Keratinocyte (primary cell): ENCODE measurements around the gene BEND3. TPM values are rescaled to one million over a fixed set of nuclear protein-coding genes. Genes with fewer than 3 reads are reported as not detected.
A peak's percentile ranks its signal among the peaks of the same experiment; 100 is the strongest.

Experiments
- DNase-seq: peaks from one replicate; pipeline ENCODE4 v3.0.0-alpha.2; 2011; ENCODE audit warnings: low read depth, missing footprints, low spot score
- FAIRE-seq: peaks from 2 replicates; lab custom pipeline; 2011; peaks lifted over from hg19 to GRCh38; lab: Jason Lieb, UNC
- H2AFZ ChIP-seq: 2 replicates; pipeline ENCODE4 v1.6.0; 2012; ENCODE audit warnings: low read length, control low read depth, inconsistent platforms; ENCODE audit not compliant: control insufficient read depth
- H3K27ac ChIP-seq: 2 replicates; pipeline ENCODE4 v1.5.1; 2011; ENCODE audit warnings: low read length; ENCODE audit not compliant: control insufficient read depth, insufficient read depth
- H3K27me3 ChIP-seq: 3 replicates; pipeline ENCODE4 v1.6.0; 2011; ENCODE audit warnings: low read length; ENCODE audit not compliant: control insufficient read depth, insufficient read depth; ENCODE audit errors: extremely low read depth
- H3K36me3 ChIP-seq, 2 experiments: 2 replicates in 1 of 2; 3 replicates in 1 of 2; pipeline ENCODE4 v1.5.1; 2011; ENCODE audit warnings: low read length in 2 of 2, mild to moderate bottlenecking in 1 of 2; ENCODE audit not compliant: control insufficient read depth in 2 of 2, insufficient read depth in 2 of 2; ENCODE audit errors: extremely low read depth in 1 of 2
- H3K4me1 ChIP-seq: 3 replicates; pipeline ENCODE4 v1.5.1; 2011; ENCODE audit warnings: low read length; ENCODE audit not compliant: control insufficient read depth, insufficient read depth; ENCODE audit errors: extremely low read depth
- H3K4me2 ChIP-seq: 3 replicates; pipeline ENCODE4 v1.6.0; 2011; ENCODE audit warnings: low read depth, low read length; ENCODE audit not compliant: control insufficient read depth, insufficient read depth; ENCODE audit errors: extremely low read depth
- H3K4me3 ChIP-seq, 3 experiments: fragments of 200-600 bp in 1 of 3; sonication (generic) in 1 of 3; 2 replicates in 2 of 3; 3 replicates in 1 of 3; pipeline ENCODE4 v1.5.1; 2011 to 2016; ENCODE audit warnings: low read length in 3 of 3, mild to moderate bottlenecking in 3 of 3, control low read depth in 2 of 3, inconsistent platforms in 1 of 3, low read depth in 1 of 3, mixed read lengths in 1 of 3, mixed run types in 1 of 3, moderate library complexity in 1 of 3; ENCODE audit not compliant: control insufficient read depth in 2 of 3, insufficient read depth in 2 of 3; ENCODE audit errors: extremely low read depth in 1 of 3
- H3K79me2 ChIP-seq: 2 replicates; pipeline ENCODE4 v1.6.0; 2012; ENCODE audit warnings: low read length; ENCODE audit not compliant: control insufficient read depth, insufficient read depth
- H3K9ac ChIP-seq: 3 replicates; pipeline ENCODE4 v1.6.0; 2011; ENCODE audit warnings: low read length; ENCODE audit not compliant: control insufficient read depth, insufficient read depth; ENCODE audit errors: extremely low read depth
- H3K9me1 ChIP-seq: 3 replicates; pipeline ENCODE4 v1.6.0; 2011; ENCODE audit warnings: low read length; ENCODE audit not compliant: control insufficient read depth, insufficient read depth; ENCODE audit errors: extremely low read depth
- H3K9me3 ChIP-seq: 2 replicates; pipeline ENCODE4 v1.5.1; 2012; ENCODE audit warnings: low read depth, low read length; ENCODE audit not compliant: control insufficient read depth
- H4K20me1 ChIP-seq: 3 replicates; pipeline ENCODE4 v1.6.0; 2011; ENCODE audit warnings: low read length; ENCODE audit not compliant: control insufficient read depth, insufficient read depth; ENCODE audit errors: extremely low read depth
- CTCF ChIP-seq, 3 experiments: IDR thresholded peaks in 1 of 3; conservative IDR thresholded peaks in 1 of 3; optimal IDR thresholded peaks in 1 of 3; 2 replicates in 2 of 3; 3 replicates in 1 of 3; pipeline versions ENCODE3 to v1.5.1; 2011; ENCODE audit warnings: low read length in 3 of 3, mild to moderate bottlenecking in 3 of 3, moderate library complexity in 2 of 3, control low read depth in 1 of 3, inconsistent platforms in 1 of 3; ENCODE audit not compliant: insufficient read depth in 2 of 3; ENCODE audit errors: extremely low read depth in 1 of 3
- EZH2 ChIP-seq: IDR thresholded peaks from one replicate; pipeline ENCODE4 v1.6.1; 2012; ENCODE audit warnings: inconsistent platforms, mild to moderate bottlenecking, low read length, moderate library complexity
- dilution Hi-C: fragments of 300-500 bp; cut with MboI; formaldehyde crosslinking; loops from one replicate; pipeline ENCODE4 v1.7.0; 2020; ENCODE audit warnings: low sequenced_read_pairs; ENCODE audit not compliant: extremely low pct_ligation_motif_present
- polyA plus RNA-seq, 5 experiments: library from polyadenylated mRNA; depleted of rRNA in 3 of 5; stranded (reverse) in 3 of 5; stranded (forward) in 1 of 5; unstranded in 1 of 5; fragments of >200 nt; gene quantifications; 1 replicate in 1 of 5; 2 replicates in 3 of 5; 3 replicates in 1 of 5; pipeline versions ENCODE4 v1.2.1 to v1.2.3, GENCODE V29; 2011 to 2012; ENCODE audit warnings: missing spikeins in 2 of 5, low read depth in 1 of 5, low replicate concordance in 1 of 5

The BEND3 gene
- polyA plus RNA-seq, 1 donor (not counting 4 experiments of a cell fraction or from before 2014, with no cell fraction given): 2.1 TPM

GRCh38 chr6:107075951-107076381 lies 39.3 kb downstream of the BEND3 start:
- H3K4me3 ChIP-seq: no peak overlapping the region
- no peaks in the 10 kb centered on the region for H3K4me1 ChIP-seq
- no peaks in the 10 kb centered on the region for H3K9me1 ChIP-seq
- H2AFZ ChIP-seq: peak overlapping the region; percentile 44
- no peak for TF ChIP-seq EZH2
- TF ChIP-seq CTCF (optimal IDR thresholded peaks at IDR 0.05 in 1 of 3, IDR thresholded peaks at IDR 0.05 in 1 of 3, conservative IDR thresholded peaks at IDR 0.05 in 1 of 3; ENCODE audit: extremely low read depth in 1 of 3, insufficient read depth in 2 of 3, low read length in 3 of 3): peak in 1 of 3 experiments; percentile 19
- H3K27me3 ChIP-seq: no peaks in the 10 kb centered on the region
- peak overlapping the region; percentile 45 for H3K4me2 ChIP-seq
- dilution Hi-C loops: no loop called here
- no peaks in the 10 kb centered on the region for H3K79me2 ChIP-seq
- no peak overlapping the region for H3K27ac ChIP-seq
- no peaks in the 10 kb centered on the region for H3K9me3 ChIP-seq
- H4K20me1 ChIP-seq: no peaks in the 10 kb centered on the region
- DNase-seq (no peak), FAIRE-seq (no peak)
- no peak overlapping the region for H3K9ac ChIP-seq
- peaks cover 0 to 1% of the 10 kb centered on the region in 2 experiments for H3K36me3 ChIP-seq

- H3K4me1 ChIP-seq: no peaks in the 10 kb centered on the region
- FAIRE-seq (no peak), DNase-seq (no peak)
- no peak overlapping the region for H3K9ac ChIP-seq
- H3K27me3 ChIP-seq: no peaks in the 10 kb centered on the region
- H3K9me3 ChIP-seq: no peaks in the 10 kb centered on the region
- no peaks in the 10 kb centered on the region for H3K9me1 ChIP-seq
- no peak overlapping the region for H3K27ac ChIP-seq
- H3K79me2 ChIP-seq: no peaks in the 10 kb centered on the region
- H4K20me1 ChIP-seq: no peaks in the 10 kb centered on the region
- dilution Hi-C loops: no loop called here
- no peak overlapping the region for H3K4me2 ChIP-seq
- H2AFZ ChIP-seq: no peak overlapping the region
- TF ChIP-seq EZH2 (no peak), CTCF (optimal IDR thresholded peaks at IDR 0.05 in 1 of 3, IDR thresholded peaks at IDR 0.05 in 1 of 3, conservative IDR thresholded peaks at IDR 0.05 in 1 of 3; ENCODE audit: extremely low read depth in 1 of 3, insufficient read depth in 2 of 3, low read length in 3 of 3) (no peak)
- peaks cover 0 to 7% of the 10 kb centered on the region in 2 experiments for H3K36me3 ChIP-seq
- H3K4me3 ChIP-seq: no peak overlapping the region
These were observed 44.6 kb downstream of the BEND3 start for GRCh38 chr6:107070686-107071085.
